GM23338 (cell line): ENCODE results near the gene CCND1. TPM values are rescaled to one million over a fixed set of nuclear protein-coding genes. Genes with fewer than 3 reads are reported as not detected.
A peak's percentile ranks its signal among the peaks of the same experiment; 100 is the strongest.

Experiments used
- ATAC-seq: fragments of 200-7000 bp; cut with Tn5 transposase; 3 replicates; pipeline ENCODE4 v1.9.1; 2020
- DNase-seq: peaks from one replicate; pipeline ENCODE4 v3.0.0-alpha.2; 2015; ENCODE audit warnings: low spot score
- H2AFZ ChIP-seq: fragments of 200-600 bp; sonication (generic); 2 replicates; pipeline ENCODE4 v1.8.0; 2016; ENCODE audit warnings: antibody characterized with exemption, mild to moderate bottlenecking, moderate library complexity
- H3F3A ChIP-seq: fragments of 200-600 bp; sonication (generic); replicated peaks from 2 replicates; pipeline ENCODE4 v1.8.0; 2017; ENCODE audit warnings: antibody characterized with exemption, mixed run types, low read depth
- H3K27ac ChIP-seq: fragments of 200-600 bp; sonication (generic); 2 replicates; pipeline ENCODE4 v1.6.1; 2016; ENCODE audit warnings: low read depth
- H3K27me3 ChIP-seq: fragments of 200-600 bp; sonication (generic); 2 replicates; pipeline ENCODE4 v1.8.0; 2016; ENCODE audit warnings: mild to moderate bottlenecking, mixed run types, moderate library complexity; ENCODE audit not compliant: insufficient read depth
- H3K36me3 ChIP-seq: fragments of 200-600 bp; sonication (generic); 2 replicates; pipeline ENCODE4 v1.8.0; 2016; ENCODE audit warnings: mild to moderate bottlenecking; ENCODE audit not compliant: insufficient read depth
- H3K4me1 ChIP-seq: fragments of 200-600 bp; sonication (generic); 2 replicates; pipeline ENCODE4 v1.8.0; 2016; ENCODE audit warnings: mild to moderate bottlenecking, moderate library complexity; ENCODE audit not compliant: insufficient read depth
- H3K4me2 ChIP-seq: fragments of 200-600 bp; sonication (generic); 2 replicates; pipeline ENCODE4 v1.7.1; 2017; ENCODE audit warnings: mixed run types
- H3K4me3 ChIP-seq: fragments of 200-600 bp; sonication (generic); 2 replicates; pipeline ENCODE4 v1.6.1; 2016; ENCODE audit warnings: mixed run types
- H3K79me2 ChIP-seq: fragments of 200-600 bp; sonication (generic); replicated peaks from 2 replicates; pipeline ENCODE4 v1.8.0; 2017; ENCODE audit warnings: mild to moderate bottlenecking; ENCODE audit not compliant: insufficient read depth
- H3K9me2 ChIP-seq: fragments of 200-600 bp; sonication (generic); 2 replicates; pipeline ENCODE4 v1.8.0; 2017; ENCODE audit not compliant: insufficient read depth
- H4K20me1 ChIP-seq: fragments of 200-600 bp; sonication (generic); replicated peaks from 2 replicates; pipeline ENCODE4 v1.8.0; 2017; ENCODE audit warnings: mild to moderate bottlenecking; ENCODE audit not compliant: insufficient read depth
- H3K27ac Mint-ChIP-seq: 2 replicates; pipeline ENCODE4 v1.8.0; 2020; ENCODE audit warnings: inconsistent platforms, mild to moderate bottlenecking, moderate library complexity, mixed read lengths
- H3K27me3 Mint-ChIP-seq: 3 replicates; pipeline ENCODE4 v1.8.0; 2022; ENCODE audit warnings: low read depth, mild to moderate bottlenecking, moderate library complexity, mixed read lengths, inconsistent platforms; ENCODE audit not compliant: insufficient read depth, poor library complexity
- H3K36me3 Mint-ChIP-seq: 3 replicates; pipeline ENCODE4 v1.8.0; 2021; ENCODE audit warnings: low read depth, mild to moderate bottlenecking, inconsistent platforms, moderate library complexity, mixed read lengths
- H3K4me1 Mint-ChIP-seq: 3 replicates; pipeline ENCODE4 v1.8.0; 2020; ENCODE audit warnings: mild to moderate bottlenecking, inconsistent platforms, mixed read lengths
- H3K4me3 Mint-ChIP-seq: 3 replicates; pipeline ENCODE4 v1.8.0; 2021; ENCODE audit warnings: moderate library complexity, mild to moderate bottlenecking, inconsistent platforms, mixed read lengths
- H3K9me3 Mint-ChIP-seq: 3 replicates; pipeline ENCODE4 v1.8.0; 2020; ENCODE audit warnings: moderate library complexity, mild to moderate bottlenecking, inconsistent platforms, mixed read lengths
- CREB1 ChIP-seq: fragments of 250-450 bp; sonication (Bioruptor Pico); IDR thresholded peaks from 2 replicates; pipeline ENCODE4 v1.5.0; 2020; ENCODE audit warnings: low read depth, mild to moderate bottlenecking, moderate library complexity
- ETS1 ChIP-seq: IDR thresholded peaks from 2 replicates; pipeline ENCODE4 v1.6.1; 2016; ENCODE audit warnings: antibody characterized with exemption
- EZH2 ChIP-seq: fragments of 200-600 bp; sonication (generic); IDR thresholded peaks from one replicate; pipeline ENCODE4 v1.8.0; 2017; ENCODE audit warnings: antibody characterized with exemption, mild to moderate bottlenecking, low read depth; ENCODE audit not compliant: unreplicated experiment
- EZH2phosphoT487 ChIP-seq: fragments of 200-600 bp; sonication (generic); IDR thresholded peaks from one replicate; pipeline ENCODE4 v1.8.1; 2018; ENCODE audit warnings: antibody characterized with exemption; ENCODE audit not compliant: unreplicated experiment
- NANOG ChIP-seq: IDR thresholded peaks from 2 replicates; pipeline ENCODE4 v1.6.1; 2016; ENCODE audit warnings: antibody characterized with exemption, borderline replicate concordance
- POLR2AphosphoS5 ChIP-seq: IDR thresholded peaks from 2 replicates; pipeline ENCODE4 v1.6.1; 2016; ENCODE audit warnings: antibody characterized with exemption, low read depth
- STAT1 ChIP-seq: IDR thresholded peaks from one replicate; pipeline ENCODE4 v1.6.1; 2016; ENCODE audit warnings: antibody characterized with exemption; ENCODE audit not compliant: unreplicated experiment
- polyA plus RNA-seq: library from polyadenylated mRNA; unstranded; fragments of >200 nt; fragmentation: Nextera tagmentation; extraction: Ambion mirVana; gene quantifications from 2 replicates; pipeline ENCODE4 v1.2.1, GENCODE V29; 2016
- total RNA-seq: library from RNA; depleted of rRNA; stranded (reverse); fragments of >200 nt; shearing (Covaris generic); gene quantifications from 2 replicates; pipeline ENCODE4 v1.2.3, GENCODE V29; 2014
- TF ChIP-seq, protein P1 (sequence below), 2 experiments: fragments of 200-600 bp in 1 of 2; sonication (generic) in 1 of 2; conservative IDR thresholded peaks; 2 replicates each; pipeline versions ENCODE4 v1.5.1 to v1.6.1; 2016 to 2017; ENCODE audit warnings: antibody characterized with exemption in 2 of 2, low read depth in 2 of 2, mild to moderate bottlenecking in 2 of 2, moderate library complexity in 1 of 2

Gene CCND1
- total and polyA plus RNA-seq, 2 experiments from 2014 or later = 109 to 183 TPM

- H3K4me3 Mint-ChIP-seq = no peak overlapping the region
- peaks cover 10% of the 10 kb centered on the region; the same call in 2 of the 3 replicates for H3K4me1 Mint-ChIP-seq
- H3K4me3 ChIP-seq = no peak overlapping the region
- no peak for TF ChIP-seq NANOG
- TF ChIP-seq STAT1 = no peak
- TF ChIP-seq, protein P1, sequence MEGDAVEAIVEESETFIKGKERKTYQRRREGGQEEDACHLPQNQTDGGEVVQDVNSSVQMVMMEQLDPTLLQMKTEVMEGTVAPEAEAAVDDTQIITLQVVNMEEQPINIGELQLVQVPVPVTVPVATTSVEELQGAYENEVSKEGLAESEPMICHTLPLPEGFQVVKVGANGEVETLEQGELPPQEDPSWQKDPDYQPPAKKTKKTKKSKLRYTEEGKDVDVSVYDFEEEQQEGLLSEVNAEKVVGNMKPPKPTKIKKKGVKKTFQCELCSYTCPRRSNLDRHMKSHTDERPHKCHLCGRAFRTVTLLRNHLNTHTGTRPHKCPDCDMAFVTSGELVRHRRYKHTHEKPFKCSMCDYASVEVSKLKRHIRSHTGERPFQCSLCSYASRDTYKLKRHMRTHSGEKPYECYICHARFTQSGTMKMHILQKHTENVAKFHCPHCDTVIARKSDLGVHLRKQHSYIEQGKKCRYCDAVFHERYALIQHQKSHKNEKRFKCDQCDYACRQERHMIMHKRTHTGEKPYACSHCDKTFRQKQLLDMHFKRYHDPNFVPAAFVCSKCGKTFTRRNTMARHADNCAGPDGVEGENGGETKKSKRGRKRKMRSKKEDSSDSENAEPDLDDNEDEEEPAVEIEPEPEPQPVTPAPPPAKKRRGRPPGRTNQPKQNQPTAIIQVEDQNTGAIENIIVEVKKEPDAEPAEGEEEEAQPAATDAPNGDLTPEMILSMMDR (conservative IDR thresholded peaks at IDR 0.05; ENCODE audit: low read depth in 2 of 2) = peak; percentile 90 to 93
- ATAC-seq (peak; percentile 79), DNase-seq (peak; percentile 92)
- peaks cover 13% of the 10 kb centered on the region; the same call in 1 of the 2 replicates for H3F3A ChIP-seq
- peaks cover 4% of the 10 kb centered on the region for H3K27me3 Mint-ChIP-seq
- peaks cover 4% of the 10 kb centered on the region; the same call in 1 of the 2 replicates for H4K20me1 ChIP-seq
- peaks cover 42% of the 10 kb centered on the region for H3K36me3 Mint-ChIP-seq
- no peak overlapping the region for H2AFZ ChIP-seq
- no peak overlapping the region for H3K4me2 ChIP-seq
- peaks cover 33% of the 10 kb centered on the region for H3K79me2 ChIP-seq
- peaks cover 6% of the 10 kb centered on the region for H3K4me1 ChIP-seq
- no peaks in the 10 kb centered on the region for H3K9me3 Mint-ChIP-seq
- no peaks in the 10 kb centered on the region for H3K27me3 ChIP-seq
- no peak overlapping the region for H3K27ac ChIP-seq
- H3K36me3 ChIP-seq = peaks cover 6% of the 10 kb centered on the region; the same call in 1 of the 2 replicates
- H3K27ac Mint-ChIP-seq = peak overlapping the region; percentile 20
- H3K9me2 ChIP-seq = no peaks in the 10 kb centered on the region
These were observed 29.3 kb downstream of the CCND1 start for GRCh38 chr11:69670158-69670845.

- Histone ChIP-seq H3K4me2 (no peak overlapping the region), H2AFZ (no peak overlapping the region), H3K79me2 (peaks cover 33% of the 10 kb centered on the region), H3K9me2 (no peaks in the 10 kb centered on the region), H3K36me3 (peaks cover 6% of the 10 kb centered on the region; the same call in 1 of the 2 replicates), H3K27ac (no peak overlapping the region), H3F3A (peaks cover 13% of the 10 kb centered on the region; the same call in 1 of the 2 replicates), H3K4me3 (no peak overlapping the region), H3K27me3 (no peaks in the 10 kb centered on the region), H4K20me1 (peaks cover 4% of the 10 kb centered on the region; the same call in 1 of the 2 replicates), H3K4me1 (peaks cover 6% of the 10 kb centered on the region)
- no peak overlapping the region for H3K27ac Mint-ChIP-seq
- no peaks in the 10 kb centered on the region for H3K9me3 Mint-ChIP-seq
- H3K27me3 Mint-ChIP-seq = peaks cover 7% of the 10 kb centered on the region
- ATAC-seq (no peak), DNase-seq (no peak)
- TF ChIP-seq EZH2phosphoT487 (no peak), EZH2 (no peak), ETS1 (no peak), POLR2AphosphoS5 (no peak), CREB1 (CRISPR knock-in tag) (no peak)
- peaks cover 10% of the 10 kb centered on the region; the same call in 2 of the 3 replicates for H3K4me1 Mint-ChIP-seq
- H3K4me3 Mint-ChIP-seq = no peak overlapping the region
- H3K36me3 Mint-ChIP-seq = peaks cover 39% of the 10 kb centered on the region
These were observed 30.9 kb downstream of the CCND1 start for GRCh38 chr11:69671734-69672465.
